Thyroid gland (tissue), 4 donors: ENCODE results near the gene C1orf115. TPM values are rescaled to one million over a fixed set of nuclear protein-coding genes. Genes with fewer than 3 reads are reported as not detected.

Experiments used
- DNase-seq, 2 donors: peaks; one replicate each; pipeline ENCODE4 v3.0.0-alpha.2; 2019
- H3K27ac ChIP-seq, 3 donors: fragments of 200-600 bp; sonication (generic); 1 replicate in 2 of 3; 2 replicates in 1 of 3; pipeline ENCODE4 v1.5.1; 2016 to 2019; ENCODE audit warnings: mild to moderate bottlenecking in 1 of 3, moderate library complexity in 1 of 3
- H3K27me3 ChIP-seq: fragments of 200-600 bp; sonication (generic); one replicate; pipeline ENCODE4 v1.5.1; 2019
- H3K36me3 ChIP-seq, 2 donors: fragments of 200-600 bp; sonication (generic); one replicate each; pipeline ENCODE4 v1.5.1; 2016 to 2019
- H3K4me1 ChIP-seq, 2 donors: fragments of 200-600 bp; sonication (generic); one replicate each; pipeline ENCODE4 v1.5.1; 2017 to 2019
- H3K4me3 ChIP-seq, 3 donors: fragments of 200-600 bp; sonication (generic); replicated peaks in 1 of 3; 1 replicate in 2 of 3; 2 replicates in 1 of 3; pipeline ENCODE4 v1.5.1; 2016; ENCODE audit warnings: mild to moderate bottlenecking in 1 of 3
- H3K9me3 ChIP-seq: fragments of 200-600 bp; sonication (generic); one replicate; pipeline ENCODE4 v1.5.1; 2017
- POLR2A ChIP-seq, 2 donors: fragments of 450-650 bp; IDR thresholded peaks; one replicate each; pipeline ENCODE4 v1.6.1; 2017; ENCODE audit warnings: antibody characterized with exemption in 2 of 2, mild to moderate bottlenecking in 2 of 2, moderate library complexity in 1 of 2
- WGBS, 2 donors: methylation state at CpG; one replicate each; pipeline ENCODE4 v1.1.5; 2017; 5-methylcytosine and 5-hydroxymethylcytosine counted together
- intact Hi-C: fragments of 100-400 bp; cut with DNase I; formaldehyde crosslinking; loops from one replicate; pipeline ENCODE4 v1.15.1; 2023
- total RNA-seq, 4 donors: library from RNA; depleted of rRNA; stranded (reverse); fragments of >200 nt; gene quantifications; one replicate each; pipeline ENCODE4 v1.2.3, GENCODE V29; 2016
- TF ChIP-seq, protein P1 (sequence below), 6 experiments: fragments of 200-600 bp in 3 of 6; fragments of 450-650 bp in 3 of 6; sonication (generic) in 3 of 6; IDR thresholded peaks; one replicate each; pipeline ENCODE4 v1.5.1; 2016 to 2019; ENCODE audit warnings: antibody characterized with exemption in 6 of 6, mild to moderate bottlenecking in 2 of 6, inconsistent platforms in 1 of 6, moderate library complexity in 1 of 6

Gene C1orf115
- total RNA-seq, 4 donors from 2014 or later, result 24.3 to 41.4 (median 31.1) TPM

- WGBS, 2 donors, result 76 to 88% methylated on average over 6 of the region's 6 CpGs
- H3K4me3 ChIP-seq, result no peak overlapping the region
- TF ChIP-seq, protein P1, sequence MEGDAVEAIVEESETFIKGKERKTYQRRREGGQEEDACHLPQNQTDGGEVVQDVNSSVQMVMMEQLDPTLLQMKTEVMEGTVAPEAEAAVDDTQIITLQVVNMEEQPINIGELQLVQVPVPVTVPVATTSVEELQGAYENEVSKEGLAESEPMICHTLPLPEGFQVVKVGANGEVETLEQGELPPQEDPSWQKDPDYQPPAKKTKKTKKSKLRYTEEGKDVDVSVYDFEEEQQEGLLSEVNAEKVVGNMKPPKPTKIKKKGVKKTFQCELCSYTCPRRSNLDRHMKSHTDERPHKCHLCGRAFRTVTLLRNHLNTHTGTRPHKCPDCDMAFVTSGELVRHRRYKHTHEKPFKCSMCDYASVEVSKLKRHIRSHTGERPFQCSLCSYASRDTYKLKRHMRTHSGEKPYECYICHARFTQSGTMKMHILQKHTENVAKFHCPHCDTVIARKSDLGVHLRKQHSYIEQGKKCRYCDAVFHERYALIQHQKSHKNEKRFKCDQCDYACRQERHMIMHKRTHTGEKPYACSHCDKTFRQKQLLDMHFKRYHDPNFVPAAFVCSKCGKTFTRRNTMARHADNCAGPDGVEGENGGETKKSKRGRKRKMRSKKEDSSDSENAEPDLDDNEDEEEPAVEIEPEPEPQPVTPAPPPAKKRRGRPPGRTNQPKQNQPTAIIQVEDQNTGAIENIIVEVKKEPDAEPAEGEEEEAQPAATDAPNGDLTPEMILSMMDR (IDR thresholded peaks at IDR 0.05), result no peak
- TF ChIP-seq POLR2A (IDR thresholded peaks at IDR 0.05), result no peak
- peaks cover 5 to 10% of the 10 kb centered on the region in 2 donors for H3K4me1 ChIP-seq
- H3K9me3 ChIP-seq, result no peaks in the 10 kb centered on the region
- no peak overlapping the region for H3K27ac ChIP-seq
- H3K36me3 ChIP-seq, result no peaks in the 10 kb centered on the region
- no peaks in the 10 kb centered on the region for H3K27me3 ChIP-seq
- intact Hi-C loops, result no loop called here
- no peak for DNase-seq
Observed at GRCh38 chr1:220701974-220702373, 11.8 kb downstream of the C1orf115 start.

DNA sequence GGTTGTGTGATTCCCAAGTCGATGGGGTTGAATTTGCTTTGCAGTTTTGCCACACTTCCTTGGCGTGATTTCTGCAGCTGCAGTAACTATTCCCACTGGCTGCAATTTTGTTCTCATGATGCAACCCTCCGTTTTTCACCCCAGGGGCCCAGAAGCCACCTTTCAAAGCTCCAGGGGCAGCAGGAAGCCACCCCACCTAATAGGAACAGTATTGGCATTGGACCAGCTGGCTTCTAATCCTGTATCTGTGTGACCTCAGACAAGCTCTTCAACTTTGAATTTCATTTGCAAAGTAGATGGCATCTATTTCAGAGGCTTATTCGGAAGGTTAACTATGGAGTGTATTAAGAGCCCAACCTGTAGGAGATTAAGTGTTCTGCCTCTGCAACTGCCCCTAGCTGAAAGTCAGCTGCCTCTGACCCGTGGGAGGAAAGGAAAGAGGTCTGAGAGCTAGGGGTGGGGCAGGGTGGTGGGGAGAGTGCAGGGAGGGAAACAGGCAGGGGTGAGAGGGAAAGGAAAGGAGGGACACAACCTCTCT lies 12.6 kb downstream of the C1orf115 start:
- Histone ChIP-seq H3K4me3 (no peak overlapping the region), H3K9me3 (no peaks in the 10 kb centered on the region), H3K27me3 (no peaks in the 10 kb centered on the region), H3K36me3 (no peaks in the 10 kb centered on the region), H3K27ac (no peak overlapping the region), H3K4me1 (peaks cover 5 to 10% of the 10 kb centered on the region in 2 donors)
- TF ChIP-seq, protein P1 (IDR thresholded peaks at IDR 0.05), result no peak
- no peak for TF ChIP-seq POLR2A (IDR thresholded peaks at IDR 0.05)
- intact Hi-C loops, result no loop called here
- 53 to 55% methylated on average over 5 of the region's 5 CpGs for WGBS, 2 donors
- DNase-seq, result no peak

DNA sequence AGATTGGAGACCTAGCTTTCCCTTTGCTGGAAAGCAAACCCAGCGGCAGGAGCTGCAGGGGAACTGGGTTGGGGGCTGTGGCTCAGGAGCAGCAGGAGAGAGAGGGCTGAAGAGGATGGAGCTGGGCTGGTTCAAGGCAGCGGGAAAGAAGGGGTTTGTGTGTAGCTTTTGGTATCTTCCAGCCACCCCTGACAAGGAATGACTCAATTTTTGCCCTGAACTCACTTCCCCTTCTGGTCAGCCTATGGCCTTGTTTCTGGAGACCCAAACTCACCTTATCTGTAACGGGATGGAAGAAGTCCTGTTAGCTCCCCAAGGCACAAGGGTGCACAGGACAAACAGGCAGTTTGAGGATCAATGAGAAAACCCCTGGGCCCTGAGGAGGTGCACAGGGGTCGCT lies 13.1 kb downstream of the C1orf115 start:
- no peak overlapping the region for H3K27ac ChIP-seq
- no peaks in the 10 kb centered on the region for H3K9me3 ChIP-seq
- 86 to 92% methylated on average over 4 of the region's 4 CpGs for WGBS, 2 donors
- no peaks in the 10 kb centered on the region for H3K27me3 ChIP-seq
- no peak overlapping the region for H3K4me3 ChIP-seq
- TF ChIP-seq POLR2A (IDR thresholded peaks at IDR 0.05), result no peak
- TF ChIP-seq, protein P1 (IDR thresholded peaks at IDR 0.05), result no peak
- peaks cover 5 to 10% of the 10 kb centered on the region in 2 donors for H3K4me1 ChIP-seq
- H3K36me3 ChIP-seq, result no peaks in the 10 kb centered on the region
- DNase-seq, result no peak
- intact Hi-C loops, result no loop called here

- no peak for DNase-seq
- no peaks in the 10 kb centered on the region for H3K27me3 ChIP-seq
- TF ChIP-seq, protein P1 (IDR thresholded peaks at IDR 0.05), result no peak
- no peak for TF ChIP-seq POLR2A (IDR thresholded peaks at IDR 0.05)
- no peak overlapping the region for H3K27ac ChIP-seq
- no peaks in the 10 kb centered on the region for H3K36me3 ChIP-seq
- H3K4me3 ChIP-seq, result no peak overlapping the region
- intact Hi-C loops, result no loop called here
- 94 to 98% methylated on average over 6 to 7 of the region's 7 CpGs for WGBS, 2 donors
- H3K9me3 ChIP-seq, result no peaks in the 10 kb centered on the region
- H3K4me1 ChIP-seq, result peaks cover 2 to 5% of the 10 kb centered on the region in 2 donors
Observed at GRCh38 chr1:220705782-220706181, 15.6 kb downstream of the C1orf115 start.

DNA sequence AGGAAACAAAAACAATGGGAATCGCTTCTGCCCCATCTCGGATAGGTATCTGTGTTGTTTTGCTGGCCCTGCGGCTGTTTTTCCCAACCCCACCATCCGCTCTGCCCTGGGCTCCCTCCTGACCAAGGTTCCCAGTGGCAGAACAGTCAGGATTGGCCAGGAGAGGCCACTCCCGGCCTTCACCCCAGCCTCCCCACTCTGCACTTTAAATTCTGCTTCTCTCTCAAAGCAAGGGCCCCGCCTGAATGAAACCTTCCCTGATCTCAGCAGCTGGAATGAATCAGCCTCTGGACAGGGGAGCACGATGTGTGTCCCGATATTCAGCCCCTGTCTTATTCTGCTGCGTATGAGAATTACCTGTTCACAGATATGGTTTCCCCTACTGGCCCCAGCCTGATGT lies 16.3 kb downstream of the C1orf115 start:
- WGBS, 2 donors, result 61 to 81% methylated on average over 9 of the region's 9 CpGs
- no peak overlapping the region for H3K27ac ChIP-seq

More for the DNA sequence above, 16.3 kb downstream of the C1orf115 start:
- Histone ChIP-seq H3K36me3 (no peaks in the 10 kb centered on the region), H3K9me3 (no peaks in the 10 kb centered on the region), H3K27me3 (no peaks in the 10 kb centered on the region), H3K4me3 (no peak overlapping the region), H3K4me1 (peaks cover 0 to 5% of the 10 kb centered on the region in 2 donors)
- no peak for DNase-seq
- TF ChIP-seq POLR2A (IDR thresholded peaks at IDR 0.05), result no peak
- TF ChIP-seq, protein P1 (IDR thresholded peaks at IDR 0.05), result no peak
- intact Hi-C loops, result no loop called here
